Nephron progenitor cell (in vitro differentiated cells): ENCODE measurements around the gene WASF2.

ENCODE experiments used
- DNase-seq: peaks from one replicate; pipeline ENCODE4 v3.0.0; 2021
- H3K27ac Mint-ChIP-seq: 2 replicates; pipeline ENCODE4 v1.8.0; 2021; ENCODE audit warnings: mild to moderate bottlenecking, moderate library complexity, mixed read lengths
- H3K27me3 Mint-ChIP-seq: 2 replicates; pipeline ENCODE4 v1.8.0; 2021; ENCODE audit warnings: mild to moderate bottlenecking, low read depth, mixed read lengths; ENCODE audit not compliant: poor library complexity
- H3K36me3 Mint-ChIP-seq: 2 replicates; pipeline ENCODE4 v1.8.0; 2021; ENCODE audit warnings: low read depth, mixed read lengths
- H3K4me1 Mint-ChIP-seq: 2 replicates; pipeline ENCODE4 v1.8.0; 2021; ENCODE audit warnings: mixed read lengths
- H3K4me3 Mint-ChIP-seq: 2 replicates; pipeline ENCODE4 v1.8.0; 2021; ENCODE audit warnings: mild to moderate bottlenecking, moderate library complexity, mixed read lengths
- H3K9me3 Mint-ChIP-seq: 2 replicates; pipeline ENCODE4 v1.8.0; 2021; ENCODE audit warnings: mild to moderate bottlenecking, moderate library complexity, mixed read lengths
- CTCF ChIP-seq: fragments of 200-600 bp; sonication (generic); IDR thresholded peaks from 2 replicates; pipeline ENCODE4 v1.5.0; 2021; ENCODE audit warnings: antibody characterized with exemption

WASF2 gene

GRCh38 chr1:27372808-27373690 is 116.9 kb downstream of the WASF2 start:
- Mint-ChIP-seq H3K4me1 (peaks cover 22% of the 10 kb centered on the region), H3K27ac (no peak overlapping the region), H3K9me3 (no peaks in the 10 kb centered on the region), H3K27me3 (peaks cover 13% of the 10 kb centered on the region), H3K36me3 (no peaks in the 10 kb centered on the region), H3K4me3 (no peak overlapping the region)
- TF ChIP-seq CTCF, result peak; percentile 40
- DNase-seq, result no peak

GRCh38 chr1:27372022-27372807 is 117.8 kb downstream of the WASF2 start:
- peaks cover 13% of the 10 kb centered on the region for H3K27me3 Mint-ChIP-seq
- no peak overlapping the region for H3K4me3 Mint-ChIP-seq
- no peaks in the 10 kb centered on the region for H3K9me3 Mint-ChIP-seq
- TF ChIP-seq CTCF, result no peak
- no peaks in the 10 kb centered on the region for H3K36me3 Mint-ChIP-seq
- H3K4me1 Mint-ChIP-seq, result peaks cover 21% of the 10 kb centered on the region
- no peak for DNase-seq
- no peak overlapping the region for H3K27ac Mint-ChIP-seq

GRCh38 chr1:27368869-27369582 is 120.9 kb downstream of the WASF2 start:
- peaks cover 43% of the 10 kb centered on the region for H3K4me1 Mint-ChIP-seq
- H3K4me3 Mint-ChIP-seq, result peak overlapping the region; percentile 55
- H3K36me3 Mint-ChIP-seq, result no peaks in the 10 kb centered on the region
- no peak overlapping the region for H3K27ac Mint-ChIP-seq
- no peaks in the 10 kb centered on the region for H3K9me3 Mint-ChIP-seq
- H3K27me3 Mint-ChIP-seq, result peaks cover 10% of the 10 kb centered on the region
- TF ChIP-seq CTCF, result no peak
- DNase-seq, result no peak

- H3K27me3 Mint-ChIP-seq, result peaks cover 9% of the 10 kb centered on the region
- TF ChIP-seq CTCF, result no peak
- H3K27ac Mint-ChIP-seq, result no peak overlapping the region
- H3K9me3 Mint-ChIP-seq, result no peaks in the 10 kb centered on the region
- no peak for DNase-seq
- peak overlapping the region; percentile 83 for H3K4me3 Mint-ChIP-seq
- peaks cover 54% of the 10 kb centered on the region for H3K4me1 Mint-ChIP-seq
- no peaks in the 10 kb centered on the region for H3K36me3 Mint-ChIP-seq
Measured at GRCh38 chr1:27367160-27367650, 122.8 kb downstream of the WASF2 start.

GRCh38 chr1:27366411-27367159 is 123.4 kb downstream of the WASF2 start, which contains the start of gene MAP3K6:
Gene MAP3K6, minus strand, starts transcription at chr1:27366961. Its CDS starts 364 bp downstream, at chr1:27366597.
- Mint-ChIP-seq H3K27me3 (peaks cover 6% of the 10 kb centered on the region), H3K27ac (peak within 1 kb of the TSS; percentile 66), H3K4me1 (peaks cover 54% of the 10 kb centered on the region), H3K4me3 (peak within 1 kb of the TSS; percentile 86), H3K36me3 (no peaks in the 10 kb centered on the region), H3K9me3 (no peaks in the 10 kb centered on the region)
- TF ChIP-seq CTCF, result no peak
- peak; percentile 71 for DNase-seq
